HEK293 (cell line): ENCODE results near the gene KDELR1.

Experiments used
- BCL11B ChIP-seq: fragments of 450-650 bp; formaldehyde crosslinking; IDR thresholded peaks from 2 replicates; pipeline ENCODE4 v1.5.1; 2016; ENCODE audit warnings: low read depth, missing biosample characterization, missing genetic modification characterization
- CTCF ChIP-seq: fragments of 450-650 bp; formaldehyde crosslinking; IDR thresholded peaks from 2 replicates; pipeline ENCODE4 v1.5.1; 2016; ENCODE audit warnings: missing biosample characterization, missing genetic modification characterization
- GLIS1 ChIP-seq: fragments of 450-650 bp; formaldehyde crosslinking; IDR thresholded peaks from 2 replicates; pipeline ENCODE4 v1.5.1; 2016; ENCODE audit warnings: missing biosample characterization, missing genetic modification characterization
- KLF10 ChIP-seq: fragments of 450-650 bp; IDR thresholded peaks from 2 replicates; pipeline ENCODE4 v1.5.1; 2018; ENCODE audit warnings: missing biosample characterization, mild to moderate bottlenecking, missing genetic modification characterization
- KLF7 ChIP-seq: fragments of 450-650 bp; formaldehyde crosslinking; IDR thresholded peaks from 2 replicates; pipeline ENCODE4 v1.5.1; 2016; ENCODE audit warnings: missing biosample characterization, missing genetic modification characterization, borderline replicate concordance
- MZF1 ChIP-seq: fragments of 450-650 bp; formaldehyde crosslinking; IDR thresholded peaks from 2 replicates; pipeline ENCODE4 v1.5.1; 2017; ENCODE audit warnings: missing biosample characterization, missing genetic modification characterization, borderline replicate concordance
- PBX3 ChIP-seq: sonication (generic); formaldehyde crosslinking; IDR thresholded peaks from 2 replicates; pipeline ENCODE4 v1.8.1; 2022; ENCODE audit warnings: mild to moderate bottlenecking, moderate library complexity, missing genetic modification reagents
- SP3 ChIP-seq: fragments of 450-650 bp; formaldehyde crosslinking; IDR thresholded peaks from 2 replicates; pipeline ENCODE4 v1.5.1; 2016; ENCODE audit warnings: missing biosample characterization, missing genetic modification characterization
- ZBTB1 ChIP-seq: fragments of 450-650 bp; formaldehyde crosslinking; IDR thresholded peaks from 2 replicates; pipeline ENCODE4 v1.5.1; 2016; ENCODE audit warnings: missing biosample characterization, missing genetic modification characterization
- ZBTB26 ChIP-seq: fragments of 450-650 bp; formaldehyde crosslinking; optimal IDR thresholded peaks from 2 replicates; pipeline ENCODE3; 2016; ENCODE audit warnings: missing biosample characterization, mild to moderate bottlenecking, missing genetic modification characterization
- ZEB2 ChIP-seq: fragments of 450-650 bp; formaldehyde crosslinking; IDR thresholded peaks from 2 replicates; pipeline ENCODE4 v1.5.1; 2016; ENCODE audit warnings: missing biosample characterization, missing genetic modification characterization
- ZFHX2 ChIP-seq: fragments of 450-650 bp; formaldehyde crosslinking; conservative IDR thresholded peaks from 2 replicates; pipeline ENCODE4 v1.5.1; 2016; ENCODE audit warnings: missing biosample characterization, missing genetic modification characterization
- ZFP37 ChIP-seq: fragments of 450-650 bp; formaldehyde crosslinking; IDR thresholded peaks from 2 replicates; pipeline ENCODE4 v1.5.1; 2016; ENCODE audit warnings: missing biosample characterization, missing genetic modification characterization
- ZNF10 ChIP-seq: fragments of 450-650 bp; formaldehyde crosslinking; IDR thresholded peaks from 2 replicates; pipeline ENCODE4 v1.5.1; 2017; ENCODE audit warnings: missing biosample characterization, missing genetic modification characterization
- ZNF140 ChIP-seq: fragments of 450-650 bp; formaldehyde crosslinking; IDR thresholded peaks from 2 replicates; pipeline ENCODE4 v1.5.1; 2016; ENCODE audit warnings: missing biosample characterization, missing genetic modification characterization
- ZNF16 ChIP-seq: fragments of 450-650 bp; formaldehyde crosslinking; IDR thresholded peaks from 2 replicates; pipeline ENCODE4 v1.5.1; 2016; ENCODE audit warnings: low read depth, missing biosample characterization, missing genetic modification characterization
- ZNF239 ChIP-seq: fragments of 450-650 bp; formaldehyde crosslinking; IDR thresholded peaks from 2 replicates; pipeline ENCODE4 v1.5.1; 2016; ENCODE audit warnings: missing biosample characterization, missing genetic modification characterization
- ZNF266 ChIP-seq: fragments of 450-650 bp; formaldehyde crosslinking; IDR thresholded peaks from 2 replicates; pipeline ENCODE4 v1.5.1; 2016; ENCODE audit warnings: missing biosample characterization, missing genetic modification characterization, low read depth
- ZNF341 ChIP-seq: fragments of 450-650 bp; formaldehyde crosslinking; IDR thresholded peaks from 2 replicates; pipeline ENCODE4; 2016; ENCODE audit warnings: low read depth, missing biosample characterization, missing genetic modification characterization
- ZNF354C ChIP-seq: fragments of 450-650 bp; formaldehyde crosslinking; IDR thresholded peaks from 2 replicates; pipeline ENCODE4 v1.5.1; 2016; ENCODE audit warnings: missing biosample characterization, missing genetic modification characterization, low read depth, borderline replicate concordance
- ZNF501 ChIP-seq: fragments of 450-650 bp; formaldehyde crosslinking; IDR thresholded peaks from 2 replicates; pipeline ENCODE4 v1.5.1; 2016; ENCODE audit warnings: missing biosample characterization, missing genetic modification characterization
- ZNF513 ChIP-seq: fragments of 450-650 bp; IDR thresholded peaks from 2 replicates; pipeline ENCODE4 v1.5.1; 2018; ENCODE audit warnings: missing biosample characterization, missing genetic modification characterization
- ZNF529 ChIP-seq: fragments of 450-650 bp; formaldehyde crosslinking; IDR thresholded peaks from 2 replicates; pipeline ENCODE4 v1.5.1; 2017; ENCODE audit warnings: missing genetic modification characterization, missing biosample characterization; ENCODE audit not compliant: insufficient replicate concordance
- ZNF558 ChIP-seq: fragments of 450-650 bp; formaldehyde crosslinking; IDR thresholded peaks from 2 replicates; pipeline ENCODE4 v1.5.1; 2016; ENCODE audit warnings: missing biosample characterization, missing genetic modification characterization
- ZNF571 ChIP-seq: fragments of 450-650 bp; formaldehyde crosslinking; IDR thresholded peaks from 2 replicates; pipeline ENCODE4 v1.5.0; 2017; ENCODE audit warnings: missing biosample characterization, missing genetic modification characterization
- ZNF610 ChIP-seq: fragments of 450-650 bp; formaldehyde crosslinking; IDR thresholded peaks from 2 replicates; pipeline ENCODE4 v1.5.1; 2016; ENCODE audit warnings: missing biosample characterization, missing genetic modification characterization, borderline replicate concordance
- ZNF623 ChIP-seq: fragments of 450-650 bp; formaldehyde crosslinking; IDR thresholded peaks from 2 replicates; pipeline ENCODE4 v1.5.1; 2016; ENCODE audit warnings: missing biosample characterization, missing genetic modification characterization
- ZNF664 ChIP-seq: fragments of 450-650 bp; formaldehyde crosslinking; IDR thresholded peaks from 2 replicates; pipeline ENCODE4 v1.5.1; 2016; ENCODE audit warnings: missing biosample characterization, missing genetic modification characterization
- ZNF677 ChIP-seq: fragments of 450-650 bp; IDR thresholded peaks from 2 replicates; pipeline ENCODE4 v1.5.0; 2018; ENCODE audit warnings: missing biosample characterization, mild to moderate bottlenecking, missing genetic modification characterization, moderate library complexity
- TF ChIP-seq, protein P1 (sequence below): fragments of 450-650 bp; formaldehyde crosslinking; IDR thresholded peaks from 2 replicates; pipeline ENCODE4 v1.5.1; 2016; ENCODE audit warnings: missing biosample characterization, missing genetic modification characterization
- TF ChIP-seq, protein P2 (sequence below): fragments of 450-650 bp; formaldehyde crosslinking; IDR thresholded peaks from 2 replicates; pipeline ENCODE4 v1.5.0; 2017; ENCODE audit warnings: missing biosample characterization, missing genetic modification characterization, borderline replicate concordance

Gene KDELR1

DNA sequence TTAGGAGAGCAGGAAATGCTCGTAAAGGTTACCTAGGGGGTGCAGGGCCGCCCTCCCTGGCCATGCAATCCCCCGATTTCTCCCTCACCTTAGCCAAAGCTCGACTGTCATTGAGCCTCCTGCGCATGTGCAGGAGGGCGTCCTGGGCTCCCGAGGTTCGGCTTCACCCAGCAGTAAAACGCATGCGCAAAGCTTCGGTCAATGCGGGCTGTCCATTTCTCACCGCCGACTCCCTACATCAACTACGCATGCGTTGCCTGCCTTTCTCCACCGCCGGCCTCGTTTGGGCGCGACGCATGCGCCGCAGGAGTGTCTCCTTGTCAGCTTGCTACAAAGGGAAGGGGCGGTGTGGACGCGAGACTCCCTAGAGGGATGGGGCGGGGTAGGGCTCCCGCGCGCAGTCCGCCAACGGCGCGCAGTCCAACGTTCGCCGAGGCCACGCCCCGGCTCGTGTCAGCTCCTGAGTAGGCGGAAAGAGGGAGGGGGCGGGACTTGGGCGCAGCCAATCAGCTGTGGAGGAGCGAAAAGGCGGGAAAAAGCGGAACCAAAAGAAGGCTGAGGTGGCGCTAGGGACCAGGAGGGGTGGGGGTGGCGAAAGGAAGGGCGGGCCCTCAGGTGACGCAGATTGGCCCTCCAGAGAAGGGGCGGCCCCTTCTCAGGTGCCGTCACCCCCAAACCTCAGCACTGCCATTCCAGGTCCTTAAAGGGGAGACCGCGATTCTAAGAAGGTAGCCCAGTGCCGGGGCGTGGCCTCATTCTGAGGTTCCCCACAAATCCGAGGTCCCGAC, 27.3 kb downstream of the KDELR1 start, which contains the start of the genes SYNGR4 and TMEM143 (continued):
- TF ChIP-seq, protein P1, sequence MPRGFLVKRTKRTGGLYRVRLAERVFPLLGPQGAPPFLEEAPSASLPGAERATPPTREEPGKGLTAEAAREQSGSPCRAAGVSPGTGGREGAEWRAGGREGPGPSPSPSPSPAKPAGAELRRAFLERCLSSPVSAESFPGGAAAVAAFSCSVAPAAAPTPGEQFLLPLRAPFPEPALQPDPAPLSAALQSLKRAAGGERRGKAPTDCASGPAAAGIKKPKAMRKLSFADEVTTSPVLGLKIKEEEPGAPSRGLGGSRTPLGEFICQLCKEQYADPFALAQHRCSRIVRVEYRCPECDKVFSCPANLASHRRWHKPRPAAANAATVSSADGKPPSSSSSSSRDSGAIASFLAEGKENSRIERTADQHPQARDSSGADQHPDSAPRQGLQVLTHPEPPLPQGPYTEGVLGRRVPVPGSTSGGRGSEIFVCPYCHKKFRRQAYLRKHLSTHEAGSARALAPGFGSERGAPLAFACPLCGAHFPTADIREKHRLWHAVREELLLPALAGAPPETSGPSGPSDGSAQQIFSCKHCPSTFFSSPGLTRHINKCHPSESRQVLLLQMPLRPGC: no peak
- no peak for TF ChIP-seq ZNF610 (tag by site-specific recombination)
- TF ChIP-seq ZNF513 (tag by site-specific recombination): no peak
- TF ChIP-seq ZNF10 (tag by site-specific recombination): peak; percentile 84
- TF ChIP-seq ZNF501: no peak; the same call in 1 of the 2 replicates
- no peak for TF ChIP-seq ZFP37 (tag by site-specific recombination)
- no peak for TF ChIP-seq ZNF558 (tag by site-specific recombination)
- TF ChIP-seq, protein P2, sequence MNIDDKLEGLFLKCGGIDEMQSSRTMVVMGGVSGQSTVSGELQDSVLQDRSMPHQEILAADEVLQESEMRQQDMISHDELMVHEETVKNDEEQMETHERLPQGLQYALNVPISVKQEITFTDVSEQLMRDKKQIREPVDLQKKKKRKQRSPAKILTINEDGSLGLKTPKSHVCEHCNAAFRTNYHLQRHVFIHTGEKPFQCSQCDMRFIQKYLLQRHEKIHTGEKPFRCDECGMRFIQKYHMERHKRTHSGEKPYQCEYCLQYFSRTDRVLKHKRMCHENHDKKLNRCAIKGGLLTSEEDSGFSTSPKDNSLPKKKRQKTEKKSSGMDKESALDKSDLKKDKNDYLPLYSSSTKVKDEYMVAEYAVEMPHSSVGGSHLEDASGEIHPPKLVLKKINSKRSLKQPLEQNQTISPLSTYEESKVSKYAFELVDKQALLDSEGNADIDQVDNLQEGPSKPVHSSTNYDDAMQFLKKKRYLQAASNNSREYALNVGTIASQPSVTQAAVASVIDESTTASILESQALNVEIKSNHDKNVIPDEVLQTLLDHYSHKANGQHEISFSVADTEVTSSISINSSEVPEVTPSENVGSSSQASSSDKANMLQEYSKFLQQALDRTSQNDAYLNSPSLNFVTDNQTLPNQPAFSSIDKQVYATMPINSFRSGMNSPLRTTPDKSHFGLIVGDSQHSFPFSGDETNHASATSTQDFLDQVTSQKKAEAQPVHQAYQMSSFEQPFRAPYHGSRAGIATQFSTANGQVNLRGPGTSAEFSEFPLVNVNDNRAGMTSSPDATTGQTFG (tag by site-specific recombination): no peak
- TF ChIP-seq ZEB2 (tag by site-specific recombination): peak; percentile 71; the same call in 1 of the 2 replicates
- peak; percentile 82 for TF ChIP-seq KLF10 (tag by site-specific recombination)
- no peak for TF ChIP-seq ZNF529
- no peak; the same call in 1 of the 2 replicates for TF ChIP-seq PBX3
- no peak for TF ChIP-seq ZNF571 (tag by site-specific recombination)
- no peak for TF ChIP-seq ZNF239 (tag by site-specific recombination)
- TF ChIP-seq CTCF (tag by site-specific recombination): peak; percentile 34; the same call in 1 of the 2 replicates
- peak; percentile 99 for TF ChIP-seq SP3 (tag by site-specific recombination)
- no peak for TF ChIP-seq ZNF677
- TF ChIP-seq ZFHX2: peak; percentile 97
- no peak for TF ChIP-seq ZNF140 (tag by site-specific recombination)
- TF ChIP-seq ZBTB1: no peak
- TF ChIP-seq ZNF354C: no peak
- no peak for TF ChIP-seq ZNF16 (tag by site-specific recombination)
- TF ChIP-seq MZF1 (tag by site-specific recombination): no peak
- peak; percentile 77 for TF ChIP-seq ZBTB26 (tag by site-specific recombination)
- TF ChIP-seq BCL11B (tag by site-specific recombination): no peak
- peak; percentile 84 for TF ChIP-seq ZNF341
- no peak for TF ChIP-seq ZNF664 (tag by site-specific recombination)
- TF ChIP-seq ZNF623 (tag by site-specific recombination): no peak
- peak; percentile 52 for TF ChIP-seq GLIS1 (tag by site-specific recombination)
- peak; percentile 29; the same call in 1 of the 2 replicates for TF ChIP-seq KLF7 (tag by site-specific recombination)
- TF ChIP-seq ZNF266: no peak
